T-helper 1 cell treated with Interleukin-12 subunit alpha and Interleukin-12 subunit beta and Interleukin-4 antibody, amounts not matched to agents 30 μg/mL and 1 μg/mL, for 36 hours (primary cell): ENCODE data around the gene NRARP.
"Not testable (repeated sequence)": the region's sequence is repeated elsewhere in the genome, so short reads cannot be mapped to it uniquely, and the experiment has no call there.

Experiments
- H3K27ac Mint-ChIP-seq: one replicate; pipeline ENCODE4 v1.8.0; 2021; ENCODE audit warnings: mild to moderate bottlenecking, mixed read lengths
- H3K27me3 Mint-ChIP-seq: one replicate; pipeline ENCODE4 v1.8.0; 2021; ENCODE audit warnings: low read depth, mixed read lengths
- H3K36me3 Mint-ChIP-seq: one replicate; pipeline ENCODE4 v1.8.0; 2021; ENCODE audit warnings: low read depth, mixed read lengths
- H3K4me1 Mint-ChIP-seq: one replicate; pipeline ENCODE4 v1.8.0; 2021; ENCODE audit warnings: low read depth, mixed read lengths
- H3K4me3 Mint-ChIP-seq: one replicate; pipeline ENCODE4 v1.8.0; 2021; ENCODE audit warnings: mild to moderate bottlenecking, moderate library complexity, mixed read lengths
- H3K9me3 Mint-ChIP-seq: one replicate; pipeline ENCODE4 v1.8.0; 2021; ENCODE audit warnings: mixed read lengths

Gene NRARP

DNA sequence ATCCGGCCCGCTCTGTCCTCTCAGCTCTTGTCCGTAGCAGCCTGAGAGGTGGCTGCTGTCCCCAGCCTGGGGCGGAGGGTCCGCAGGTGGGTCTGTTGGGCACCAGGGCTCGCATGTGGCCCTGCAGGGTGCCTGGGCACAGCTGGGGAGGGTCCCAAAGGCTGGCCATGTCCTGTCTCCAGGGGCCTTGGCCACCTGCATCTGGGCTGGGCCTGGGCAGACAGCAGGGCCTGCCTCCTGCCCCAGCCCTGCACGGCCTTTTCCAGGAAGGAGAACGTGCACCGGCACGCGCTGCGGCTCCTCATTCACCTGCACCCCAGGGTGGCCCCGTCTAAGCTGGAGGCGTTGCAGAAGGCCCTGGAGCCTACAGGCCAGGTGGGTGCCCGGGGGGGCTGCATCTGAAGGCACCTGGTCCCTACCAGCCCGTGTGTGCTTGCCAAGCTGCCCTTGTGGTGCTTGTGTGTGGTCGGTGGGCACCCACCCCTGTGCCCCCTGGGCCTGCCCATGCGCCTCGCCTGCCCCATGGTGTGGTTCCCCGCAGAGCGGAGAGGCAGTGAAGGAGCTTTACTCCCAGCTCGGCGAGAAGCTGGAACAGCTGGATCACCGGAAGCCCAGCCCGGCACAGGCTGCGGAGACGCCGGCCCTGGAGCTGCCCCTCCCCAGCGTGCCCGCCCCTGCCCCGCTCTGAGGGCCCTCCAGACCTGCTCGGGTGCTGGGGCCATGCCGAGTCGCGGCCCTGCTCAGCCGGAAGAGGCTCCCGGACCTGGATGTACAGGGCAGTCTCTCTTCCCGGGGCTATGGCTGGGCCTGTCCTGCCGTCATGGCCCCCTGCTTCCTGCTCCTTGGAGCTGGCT, 29.6 kb downstream of the NRARP start:
- Mint-ChIP-seq H3K27me3 (no peaks in the 10 kb centered on the region), H3K36me3 (peaks cover 21% of the 10 kb centered on the region), H3K27ac (no peak overlapping the region), H3K9me3 (no peaks in the 10 kb centered on the region), H3K4me3 (no peak overlapping the region), H3K4me1 (peaks cover 16% of the 10 kb centered on the region)

- H3K4me3 Mint-ChIP-seq: no peak overlapping the region
- peaks cover 12% of the 10 kb centered on the region for H3K4me1 Mint-ChIP-seq
- peaks cover 23% of the 10 kb centered on the region for H3K36me3 Mint-ChIP-seq
- peak overlapping the region; percentile 24 for H3K27ac Mint-ChIP-seq
- H3K9me3 Mint-ChIP-seq: no peaks in the 10 kb centered on the region
- no peaks in the 10 kb centered on the region for H3K27me3 Mint-ChIP-seq
These were observed 30.4 kb downstream of the NRARP start for GRCh38 chr9:137271696-137272076.

DNA sequence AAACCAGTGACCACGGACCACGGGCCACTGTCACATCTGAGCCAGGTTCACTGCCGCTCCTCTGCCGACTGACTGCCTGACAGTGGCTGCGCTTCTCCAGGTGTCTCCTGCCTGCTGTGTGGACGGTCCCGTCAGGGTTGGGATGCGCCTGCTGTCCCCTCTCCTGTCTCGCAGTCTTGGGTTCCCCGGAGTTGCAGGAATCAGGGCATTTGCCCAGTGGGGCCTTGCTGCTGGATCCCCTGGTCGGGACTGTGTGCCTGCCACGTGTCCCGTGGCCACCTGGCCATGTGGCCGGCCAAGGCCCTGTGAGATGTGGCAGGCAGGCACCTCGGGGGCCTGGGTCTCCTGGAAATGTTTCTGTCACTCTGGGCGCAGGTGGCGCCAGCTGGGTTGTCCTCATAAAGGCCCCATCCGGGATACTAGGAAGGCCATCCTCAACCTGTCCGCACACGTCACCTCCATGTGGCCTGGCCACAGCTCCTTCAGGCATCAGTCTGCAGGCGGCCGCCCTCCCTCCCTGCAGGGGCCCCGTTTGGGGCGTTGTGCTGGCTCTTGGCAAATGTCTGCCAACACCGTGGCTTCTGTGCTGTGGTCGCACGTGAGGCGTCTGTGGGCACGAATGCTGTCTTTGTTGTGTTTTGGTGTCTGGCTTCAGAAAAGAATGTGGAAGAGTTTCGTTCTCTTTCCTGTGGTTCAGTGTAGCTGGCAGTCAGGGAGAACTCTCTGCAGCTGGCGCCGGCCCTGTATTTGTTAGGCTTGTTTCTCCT, 31.0 kb downstream of the NRARP start:
- H3K4me1 Mint-ChIP-seq: peaks cover 11% of the 10 kb centered on the region
- no peak overlapping the region for H3K4me3 Mint-ChIP-seq
- peaks cover 23% of the 10 kb centered on the region for H3K36me3 Mint-ChIP-seq
- peak overlapping the region; percentile 24 for H3K27ac Mint-ChIP-seq
- no peaks in the 10 kb centered on the region for H3K9me3 Mint-ChIP-seq
- H3K27me3 Mint-ChIP-seq: no peaks in the 10 kb centered on the region

DNA sequence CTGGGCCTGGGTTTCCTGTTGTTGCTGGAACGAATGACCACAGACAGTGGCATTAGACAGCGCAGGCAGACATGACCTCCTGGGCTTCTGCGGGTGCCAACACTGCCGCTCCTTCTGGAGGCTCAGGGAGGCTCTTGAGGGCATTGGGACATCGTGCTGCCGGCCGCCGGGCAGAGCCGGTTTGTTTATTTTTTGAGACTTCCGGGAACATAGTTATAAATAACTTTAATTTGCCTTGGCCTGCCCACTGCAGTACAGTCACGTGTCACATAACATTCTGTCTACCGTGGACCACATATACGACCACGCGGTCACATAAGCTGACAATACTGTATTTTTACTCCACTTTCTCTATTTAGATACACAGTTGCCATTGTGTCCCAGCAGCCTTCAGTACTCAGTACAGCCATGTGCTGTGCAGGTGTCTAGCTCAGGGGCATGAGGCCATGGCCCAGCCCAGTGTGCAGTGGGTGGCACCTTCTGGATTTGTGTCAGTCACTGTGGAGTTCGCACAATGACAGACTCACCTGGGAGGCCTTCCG, 32.8 kb downstream of the NRARP start:
- Mint-ChIP-seq H3K27ac (no peak overlapping the region), H3K4me1 (peaks cover 7% of the 10 kb centered on the region), H3K36me3 (peaks cover 25% of the 10 kb centered on the region), H3K27me3 (no peaks in the 10 kb centered on the region), H3K4me3 (no peak overlapping the region), H3K9me3 (no peaks in the 10 kb centered on the region)

- H3K27ac Mint-ChIP-seq: no peak overlapping the region
- H3K9me3 Mint-ChIP-seq: no peaks in the 10 kb centered on the region
- peak overlapping the region; percentile 4 for H3K4me3 Mint-ChIP-seq
- H3K36me3 Mint-ChIP-seq: peaks cover 25% of the 10 kb centered on the region
- no peaks in the 10 kb centered on the region for H3K27me3 Mint-ChIP-seq
- H3K4me1 Mint-ChIP-seq: peaks cover 7% of the 10 kb centered on the region
These were observed 33.4 kb downstream of the NRARP start for GRCh38 chr9:137268538-137269201.

DNA sequence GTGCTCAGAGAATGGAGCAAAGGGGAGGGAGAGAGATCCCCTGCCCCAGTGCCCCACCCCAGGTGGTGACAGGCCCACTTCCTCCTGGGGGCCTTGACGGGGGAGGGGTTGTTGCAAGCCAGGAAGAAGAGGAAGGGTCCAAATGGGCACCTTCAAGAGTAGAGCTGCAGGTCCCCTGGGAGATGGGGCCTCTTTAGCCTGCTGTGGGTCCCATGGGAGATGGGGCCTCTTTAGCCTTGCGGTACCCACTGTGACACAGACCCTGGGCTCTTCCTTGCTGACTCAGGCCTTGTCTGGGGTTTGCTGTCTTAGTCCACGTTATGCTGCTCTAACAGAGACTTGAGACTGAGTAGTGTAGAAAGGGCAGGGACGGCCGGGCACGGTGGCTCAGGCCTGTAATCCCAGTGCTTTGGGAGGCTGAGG, 34.1 kb downstream of the NRARP start:
- Mint-ChIP-seq H3K36me3 (peaks cover 21% of the 10 kb centered on the region), H3K9me3 (no peaks in the 10 kb centered on the region), H3K27me3 (no peaks in the 10 kb centered on the region), H3K4me3 (no peak overlapping the region), H3K27ac (no peak overlapping the region), H3K4me1 (peaks cover 7% of the 10 kb centered on the region)

- Mint-ChIP-seq H3K4me1 (peaks cover 7% of the 10 kb centered on the region), H3K27me3 (no peaks in the 10 kb centered on the region), H3K27ac (no peak overlapping the region), H3K4me3 (no peak overlapping the region), H3K9me3 (no peaks in the 10 kb centered on the region), H3K36me3 (peaks cover 21% of the 10 kb centered on the region)
These were observed 35.3 kb downstream of the NRARP start for GRCh38 chr9:137266585-137267453.

DNA sequence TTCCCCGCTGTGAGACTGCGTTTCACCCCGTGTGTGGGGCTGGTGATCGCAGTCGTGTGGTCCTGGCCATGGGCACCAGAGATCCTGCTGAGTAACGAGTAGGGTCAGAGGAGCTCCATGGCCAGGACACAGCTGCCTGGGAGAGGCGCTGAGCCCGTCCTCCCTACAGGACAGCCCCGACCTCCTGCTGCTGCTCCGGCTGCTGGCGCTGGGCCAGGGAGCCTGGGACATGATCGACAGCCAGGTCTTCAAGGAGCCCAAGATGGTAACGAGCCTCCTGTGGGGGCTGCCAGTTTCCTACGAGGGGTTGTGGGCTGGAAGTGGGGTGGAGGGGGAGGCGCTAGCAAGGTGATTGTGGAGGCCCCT, 35.9 kb downstream of the NRARP start:
- H3K36me3 Mint-ChIP-seq: peaks cover 19% of the 10 kb centered on the region
- H3K4me3 Mint-ChIP-seq: no peak overlapping the region
- no peaks in the 10 kb centered on the region for H3K9me3 Mint-ChIP-seq
- H3K27ac Mint-ChIP-seq: no peak overlapping the region
- no peaks in the 10 kb centered on the region for H3K27me3 Mint-ChIP-seq
- peaks cover 3% of the 10 kb centered on the region for H3K4me1 Mint-ChIP-seq

DNA sequence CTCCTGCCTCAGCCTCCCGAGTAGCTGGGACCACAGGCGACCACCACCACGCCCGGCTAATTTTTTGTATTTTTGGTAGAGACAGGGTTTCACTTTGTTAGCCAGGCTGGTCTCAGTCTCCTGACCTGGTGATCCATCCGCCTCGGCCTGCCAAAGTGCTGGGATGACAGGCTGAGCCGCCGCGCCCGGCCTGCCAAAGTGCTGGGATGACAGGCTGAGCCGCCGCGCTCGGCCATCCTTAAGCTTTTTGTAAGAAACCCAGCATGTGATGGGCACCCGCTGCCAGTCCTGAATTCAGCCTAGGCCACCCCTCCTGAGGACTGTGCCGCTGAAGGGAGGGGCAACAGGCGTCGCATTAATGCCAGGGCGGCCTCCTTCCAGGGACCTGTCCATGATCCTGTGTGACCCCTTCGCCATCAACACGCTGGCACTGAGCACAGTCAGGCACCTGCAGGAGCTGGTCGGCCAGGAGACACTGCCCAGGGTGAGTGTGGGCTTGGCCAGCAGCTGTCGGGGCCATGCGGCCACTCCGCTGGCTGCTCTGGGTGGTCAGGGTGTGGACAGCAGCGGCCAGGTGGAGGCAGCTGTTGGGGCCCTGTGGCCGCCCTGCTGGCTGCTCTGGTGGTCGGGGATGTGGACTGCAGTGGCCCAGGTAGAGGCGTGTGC, 36.4 kb downstream of the NRARP start:
- Mint-ChIP-seq H3K4me1 (peaks cover 3% of the 10 kb centered on the region), H3K36me3 (peaks cover 19% of the 10 kb centered on the region), H3K27ac (no peak overlapping the region), H3K27me3 (no peaks in the 10 kb centered on the region), H3K4me3 (no peak overlapping the region), H3K9me3 (no peaks in the 10 kb centered on the region)

- Mint-ChIP-seq H3K27ac (no peak overlapping the region), H3K4me1 (peaks cover 3% of the 10 kb centered on the region), H3K36me3 (peaks cover 13% of the 10 kb centered on the region), H3K27me3 (no peaks in the 10 kb centered on the region), H3K9me3 (no peaks in the 10 kb centered on the region), H3K4me3 (no peak overlapping the region)
These were observed 38.0 kb downstream of the NRARP start for GRCh38 chr9:137264067-137264466.

DNA sequence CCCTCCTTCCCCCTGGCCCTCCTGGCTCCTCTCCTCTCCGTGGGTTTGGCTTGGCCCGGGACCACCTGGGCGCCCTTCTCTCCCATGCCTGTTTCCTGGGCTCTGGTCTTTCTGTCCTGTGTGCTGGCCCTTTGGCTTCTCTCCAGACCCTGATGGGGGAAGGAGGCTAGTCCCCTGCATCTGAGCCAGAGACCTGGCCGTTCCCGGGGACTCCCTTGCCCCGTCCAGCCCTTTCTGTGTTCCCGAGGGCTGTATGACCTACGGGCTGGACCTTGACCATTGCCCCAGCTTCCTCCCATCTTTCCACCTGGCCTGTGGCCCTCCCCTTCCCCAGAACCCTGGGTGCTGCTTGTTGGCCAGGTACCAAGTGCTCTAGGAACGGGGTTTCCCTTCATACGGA, 38.6 kb downstream of the NRARP start:
- Mint-ChIP-seq H3K4me1 (peaks cover under 1% of the 10 kb centered on the region), H3K27me3 (no peaks in the 10 kb centered on the region), H3K36me3 (peaks cover 9% of the 10 kb centered on the region), H3K4me3 (no peak overlapping the region), H3K27ac (no peak overlapping the region), H3K9me3 (no peaks in the 10 kb centered on the region)

DNA sequence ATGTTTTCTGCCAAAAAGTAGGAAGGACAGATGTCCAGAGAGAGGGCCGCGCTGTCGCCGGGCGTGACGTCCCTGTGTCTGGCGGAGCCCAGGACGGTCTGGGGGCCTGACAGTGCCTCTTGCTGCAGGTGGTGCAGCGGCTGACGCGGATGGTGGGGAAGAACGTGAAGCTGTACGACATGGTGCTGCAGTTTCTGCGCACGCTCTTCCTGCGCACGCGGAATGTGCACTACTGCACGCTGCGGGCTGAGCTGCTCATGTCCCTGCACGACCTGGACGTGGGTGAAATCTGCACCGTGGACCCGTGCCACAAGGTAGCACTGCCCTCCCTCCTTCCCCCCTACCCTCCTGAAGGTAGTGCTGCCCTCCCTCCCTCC, 39.2 kb downstream of the NRARP start:
- H3K27ac Mint-ChIP-seq: no peak overlapping the region
- H3K4me3 Mint-ChIP-seq: no peak overlapping the region
- no peaks in the 10 kb centered on the region for H3K27me3 Mint-ChIP-seq
- H3K4me1 Mint-ChIP-seq: no peaks in the 10 kb centered on the region
- H3K36me3 Mint-ChIP-seq: peaks cover 7% of the 10 kb centered on the region
- H3K9me3 Mint-ChIP-seq: no peaks in the 10 kb centered on the region

DNA sequence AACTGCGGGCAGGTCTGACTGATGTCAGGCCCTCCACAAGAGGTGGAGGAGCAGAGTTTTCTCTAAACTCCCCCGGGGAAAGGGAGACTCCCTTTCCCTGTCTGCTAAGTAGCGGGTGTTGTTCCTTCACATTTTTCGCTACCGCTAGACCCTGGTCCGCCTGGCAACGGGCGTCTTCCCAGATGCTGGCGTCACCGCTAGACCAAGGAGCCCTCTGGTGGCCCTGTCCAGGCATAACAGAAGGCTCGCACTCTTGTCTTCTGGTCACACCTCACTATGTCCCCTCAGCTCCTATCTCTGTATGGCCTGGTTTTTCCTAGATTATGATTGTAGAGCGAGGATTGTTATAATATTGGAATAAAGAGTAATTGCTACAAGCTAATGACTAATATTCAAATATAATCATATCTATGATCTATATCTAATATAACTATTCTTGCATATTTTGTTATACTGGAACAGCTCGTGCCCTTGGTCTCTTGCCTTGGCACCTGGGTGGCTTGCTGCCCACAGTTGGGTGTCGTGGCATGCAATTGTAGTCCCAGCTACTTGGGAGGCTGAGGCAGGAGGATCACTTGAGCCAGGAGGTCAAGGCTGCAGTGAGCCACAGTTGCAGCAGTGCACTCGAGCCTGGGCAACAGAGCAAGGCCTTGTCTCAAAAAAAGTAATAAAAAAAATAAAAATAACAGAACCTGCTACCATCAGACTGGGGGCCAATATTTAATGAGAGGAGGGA, 39.7 kb downstream of the NRARP start:
- not testable (repeated sequence) for H3K27me3 Mint-ChIP-seq

More for the DNA sequence above, 39.7 kb downstream of the NRARP start:
- H3K4me1 Mint-ChIP-seq, H3K9me3 Mint-ChIP-seq, H3K4me3 Mint-ChIP-seq, H3K27ac Mint-ChIP-seq, H3K36me3 Mint-ChIP-seq: not testable (repeated sequence)
